SKM-1 (cell line): ENCODE measurements around the gene ZNF728.
"Not testable (repeated sequence)": the region's sequence is repeated elsewhere in the genome, so short reads cannot be mapped to it uniquely, and the experiment has no call there.

Experiments
- DNase-seq: peaks from one replicate; lab custom pipeline; 2025; ENCODE audit not compliant: unreplicated experiment; lab: John Stamatoyannopoulos, UW

Gene ZNF728

DNA sequence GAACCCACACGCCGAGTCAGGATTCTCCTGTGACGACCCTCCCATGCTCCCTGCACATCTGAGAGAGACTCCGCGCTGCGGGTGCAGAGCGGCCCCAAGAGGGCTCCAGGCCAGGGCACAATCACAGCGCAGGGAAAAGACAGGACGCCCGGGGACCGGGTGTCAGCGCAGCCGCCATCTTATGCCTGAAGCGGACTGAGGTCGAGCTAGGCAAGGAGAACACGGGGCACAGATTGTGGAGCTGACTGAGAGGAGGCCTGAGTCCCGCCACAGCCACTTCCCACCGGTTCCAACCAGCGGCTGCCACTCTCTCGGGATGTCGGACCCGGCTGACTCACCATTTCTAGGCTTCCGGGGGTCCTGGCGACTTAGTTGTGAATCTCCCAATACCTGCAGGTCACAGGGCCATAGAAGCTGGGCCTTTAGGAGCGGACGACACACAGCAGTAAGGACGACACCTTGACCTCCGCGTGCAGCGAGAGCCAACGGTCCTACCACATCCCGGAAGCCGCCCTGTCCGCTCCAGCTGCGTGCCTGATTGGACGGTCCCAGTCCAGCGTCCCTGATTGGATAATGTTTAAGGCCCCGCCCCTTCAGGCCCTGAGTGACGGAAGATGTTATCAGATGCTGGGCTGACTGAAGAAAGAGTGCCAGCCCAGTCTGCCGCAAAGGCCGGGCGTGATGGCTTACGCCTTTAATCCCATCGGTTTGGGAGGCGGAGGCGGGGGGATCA is at the start of gene ZNF728:
Gene ZNF728 (minus strand): TSS at position 487 of the 733 bp plus-strand sequence. CDS start 146 bp downstream, at position 341.
- no peak for DNase-seq

DNA sequence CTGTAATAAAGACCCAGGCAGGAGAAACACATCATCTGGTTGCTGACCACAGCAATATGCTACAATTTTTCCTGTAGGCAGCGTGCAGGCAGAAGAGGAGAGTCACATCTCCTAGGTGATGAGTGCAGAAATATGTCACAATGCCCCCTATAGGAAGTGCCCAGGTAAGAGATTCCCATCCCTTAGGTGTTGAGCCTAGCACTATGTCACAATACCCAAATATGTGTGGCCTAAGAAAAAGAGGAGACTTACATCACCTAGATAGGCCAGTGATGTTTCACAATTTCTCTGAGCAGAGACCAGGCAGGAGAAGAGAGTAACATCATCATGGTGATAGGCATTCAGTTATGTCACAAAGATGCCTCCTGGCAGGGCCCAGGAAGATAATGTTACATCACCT is 49.4 kb upstream of the ZNF728 start:
- DNase-seq, result no peak

DNA sequence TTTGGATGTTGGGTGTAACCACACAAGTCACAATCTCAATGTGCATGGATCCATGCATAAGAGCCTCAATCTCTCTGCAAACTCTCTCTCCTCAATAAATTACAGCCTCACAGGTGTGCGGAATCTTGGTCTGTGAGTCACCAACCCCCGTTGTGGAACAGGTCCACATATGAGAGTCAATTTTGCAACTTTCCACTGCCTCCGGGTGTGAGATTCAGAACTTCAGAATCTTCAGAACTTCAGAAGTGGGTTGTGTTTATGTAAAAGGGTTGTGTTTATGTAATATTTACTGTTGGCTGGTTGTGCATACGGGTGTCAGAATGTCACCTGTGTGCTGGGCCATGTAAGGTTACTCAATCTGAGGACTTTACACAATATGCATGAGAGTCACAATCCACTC is 46.3 kb upstream of the ZNF728 start:
- DNase-seq, result no peak

GRCh38 chr19:23046743-23047142 is 43.8 kb upstream of the ZNF728 start:
- no peak for DNase-seq

- DNase-seq, result no peak
Observed at GRCh38 chr19:23033721-23034120, 30.7 kb upstream of the ZNF728 start.

- DNase-seq, result no peak
Observed at GRCh38 chr19:23015660-23016059, 12.7 kb upstream of the ZNF728 start.

DNA sequence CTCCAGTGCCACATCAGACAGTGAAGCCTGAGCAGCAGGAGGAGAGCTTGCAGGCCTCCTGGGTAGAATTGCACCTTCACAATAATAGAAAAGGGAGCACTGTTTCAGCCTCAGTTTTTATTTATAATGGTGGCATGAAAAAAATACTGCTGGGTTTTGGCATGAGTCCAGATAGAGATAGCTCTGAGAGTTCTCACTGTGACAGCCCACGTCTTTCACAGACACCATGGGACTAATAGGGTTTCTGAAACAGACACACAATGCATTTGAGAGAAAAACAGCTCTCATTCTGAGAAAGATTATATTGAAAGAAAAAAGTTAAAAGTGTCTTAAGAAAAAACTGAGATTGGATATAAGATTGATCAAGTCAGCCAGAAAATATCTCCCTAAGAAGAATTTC is 8.0 kb downstream of the ZNF728 start:
- not testable (repeated sequence) for DNase-seq

GRCh38 chr19:22976248-22976647 is 26.7 kb downstream of the ZNF728 start:
- DNase-seq, result no peak

GRCh38 chr19:22975546-22976136 is 27.3 kb downstream of the ZNF728 start:
- DNase-seq, result not testable (repeated sequence)

GRCh38 chr19:22945560-22945959 is 57.4 kb downstream of the ZNF728 start:
- no peak for DNase-seq

DNA sequence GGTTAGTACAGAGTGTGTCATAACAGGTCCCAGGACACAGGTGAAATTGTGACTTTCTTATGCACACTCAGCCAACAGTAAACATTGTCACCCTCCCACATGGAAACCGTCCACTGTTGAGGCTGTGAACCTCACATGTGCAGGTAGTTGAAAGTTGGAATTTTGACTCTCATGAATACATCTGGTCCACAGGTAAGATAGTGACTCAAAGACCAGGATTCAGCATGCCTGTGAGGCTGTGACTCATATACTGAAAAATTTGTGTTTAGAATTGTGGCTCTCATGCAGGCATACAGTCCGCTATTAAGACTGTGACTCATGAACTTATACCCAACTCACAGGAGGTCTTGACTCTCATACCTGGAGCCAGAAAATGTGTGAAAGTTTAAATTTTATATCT is 67.8 kb downstream of the ZNF728 start:
- no peak for DNase-seq

DNA sequence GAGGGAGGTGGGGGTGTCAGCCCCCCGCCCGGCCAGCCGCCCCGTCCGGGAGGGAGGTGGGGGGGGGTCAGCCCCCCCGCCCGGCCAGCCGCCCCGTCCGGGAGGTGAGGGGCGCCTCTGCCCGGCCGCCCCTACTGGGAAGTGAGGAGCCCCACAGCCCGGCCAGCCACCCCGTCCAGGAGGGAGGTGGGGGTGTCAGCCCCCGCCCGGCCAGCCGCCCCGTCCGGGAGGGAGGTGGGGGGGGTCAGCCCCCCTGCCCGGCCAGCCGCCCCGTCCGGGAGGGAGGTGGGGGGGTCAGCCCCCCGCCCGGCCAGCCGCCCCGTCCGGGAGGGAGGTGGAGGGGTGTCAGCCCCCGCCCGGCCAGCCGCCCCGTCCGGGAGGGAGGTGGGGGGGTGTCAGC is 75.4 kb downstream of the ZNF728 start:
- not testable (repeated sequence) for DNase-seq

DNA sequence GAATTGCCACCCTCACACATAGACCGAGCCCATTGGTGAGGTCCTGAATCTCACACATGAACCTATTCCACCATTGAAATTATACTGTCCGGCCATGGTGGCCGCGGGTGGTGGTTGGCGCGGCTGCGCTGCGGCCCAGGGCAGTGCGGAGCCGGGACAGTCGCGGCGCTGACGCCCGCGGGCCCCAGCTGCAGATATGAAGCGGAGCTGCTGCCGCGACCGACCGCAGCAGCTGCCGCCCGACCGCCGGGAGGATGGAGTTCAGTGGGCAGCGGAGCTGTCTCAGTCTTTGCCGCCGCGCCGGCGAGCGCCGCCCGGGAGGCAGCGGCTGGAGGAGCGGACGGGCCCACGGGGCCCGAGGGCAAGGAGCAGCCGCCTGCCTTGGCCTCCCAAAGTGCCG is 77.8 kb downstream of the ZNF728 start:
- not testable (repeated sequence) for DNase-seq
